Measurements from ENCODE around the gene SLC38A5. TPM values are rescaled to one million over a fixed set of nuclear protein-coding genes. Genes with fewer than 3 reads are reported as not detected.

SLC38A5 gene
- total RNA-seq: 34.4 and 38.5 TPM in 2 replicates

DNA sequence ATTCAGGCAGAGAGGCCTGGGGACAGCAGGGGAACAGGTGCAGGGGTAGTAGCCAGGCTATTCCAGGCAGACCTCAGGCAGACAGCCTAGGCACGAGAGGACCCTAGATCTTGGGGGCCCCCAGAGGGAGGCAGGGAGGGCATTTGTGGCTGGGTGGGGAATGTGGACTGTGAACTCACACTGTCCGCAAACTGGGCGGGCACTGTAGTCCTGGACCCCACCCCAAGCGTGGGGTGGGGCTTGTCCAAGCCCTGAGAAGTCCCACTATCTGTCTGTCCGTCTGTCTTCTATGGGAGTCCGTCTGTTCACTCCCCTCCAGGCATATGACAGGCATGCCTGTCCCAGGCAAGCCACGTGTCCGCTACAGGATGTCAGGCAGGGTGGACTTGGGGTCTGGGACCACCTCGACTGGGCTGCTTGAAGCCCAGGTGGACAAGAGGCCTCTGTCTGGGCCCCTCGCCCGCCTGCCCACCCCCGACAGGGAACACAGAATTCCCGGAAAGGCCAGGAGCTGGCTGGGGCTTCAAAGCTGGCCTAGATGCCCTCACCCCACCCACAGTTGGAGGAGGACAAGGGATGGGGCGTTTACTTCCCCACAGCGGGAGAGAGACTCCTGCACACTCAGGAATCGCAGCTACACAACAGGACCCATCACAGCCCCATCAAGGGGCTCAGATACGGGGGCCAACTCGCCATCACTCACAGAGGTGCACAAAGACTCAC is at the start of gene SLC38A5:
TSS of gene SLC38A5 (minus strand) at position 151 of the 723 bp plus-strand sequence. CDS start 2,336 bp downstream, outside the sequence.

GRCh38 chrX:48508400-48509244 is 38.6 kb upstream of the SLC38A5 start, which contains the start of gene PORCN:
Gene PORCN (plus strand): TSS chrX:48508992. CDS start chrX:48509821, 829 bp downstream.

GRCh38 chrX:48475774-48476577 is 5.9 kb upstream of the SLC38A5 start, which contains the start of gene FTSJ1:
Gene FTSJ1 (plus strand): TSS chrX:48476199. CDS start chrX:48478048, 1,849 bp downstream.

GRCh38 chrX:48411860-48412259 is 58.2 kb downstream of the SLC38A5 start, which contains the start of gene SSX4B:
Gene SSX4B (minus strand): TSS chrX:48411960. CDS start chrX:48411372, 588 bp downstream.

Small RNA genes lying within 50 kb of the gene (small RNA-seq; reads per million reads assigned to genes)
- gene AL606490.4: not detected

Other genes with a start within 250 kb of the SLC38A5 start
- gene SSX1, start 214.9 kb downstream of the SLC38A5 start, total RNA-seq: not detected in 2 replicates
- not detected in 2 replicates for gene SSX3, start 113.6 kb downstream of the SLC38A5 start, total RNA-seq
- not detected in 2 replicates for gene SSX4, start 86.7 kb downstream of the SLC38A5 start, total RNA-seq
- gene SSX4B, start 58.3 kb downstream of the SLC38A5 start, total RNA-seq: not detected in 2 replicates
- gene FTSJ1, start 5.9 kb upstream of the SLC38A5 start, total RNA-seq: 76.1 and 84.4 TPM in 2 replicates
- gene PORCN, start 38.7 kb upstream of the SLC38A5 start, total RNA-seq: 9.7 and 10.9 TPM in 2 replicates
- gene EBP, start 51.5 kb upstream of the SLC38A5 start, total RNA-seq: 41.7 and 53.4 TPM in 2 replicates
- 12.0 and 15.1 TPM in 2 replicates for gene TBC1D25, start 69.5 kb upstream of the SLC38A5 start, total RNA-seq
- gene RBM3, start 104.2 kb upstream of the SLC38A5 start, total RNA-seq: 367 and 474 TPM in 2 replicates
- 100 and 117 TPM in 2 replicates for gene WDR13, start 127.2 kb upstream of the SLC38A5 start, total RNA-seq
- 0.36 TPM in 1 of 2 replicates, not detected in the other for gene WAS, start 213.5 kb upstream of the SLC38A5 start, total RNA-seq
- 2.7 and 3.2 TPM in 2 replicates for gene SUV39H1, start 226.5 kb upstream of the SLC38A5 start, total RNA-seq